Parathyroid adenoma (tissue), 2 donors: ENCODE results near the gene PIN1.

ENCODE experiments used
- H2AFZ ChIP-seq: fragments of 300-600 bp; sonication (generic); one replicate; pipeline ENCODE4 v1.7.0; 2017; ENCODE audit warnings: antibody characterized with exemption, mild to moderate bottlenecking
- H3K27ac ChIP-seq: fragments of 300-600 bp; sonication (generic); one replicate; pipeline ENCODE4 v1.7.0; 2017
- H3K27me3 ChIP-seq: fragments of 300-600 bp; sonication (generic); one replicate; pipeline ENCODE4 v1.7.0; 2017; ENCODE audit warnings: low read length; ENCODE audit not compliant: control insufficient read depth, insufficient read depth
- H3K36me3 ChIP-seq: fragments of 300-600 bp; sonication (generic); one replicate; pipeline ENCODE4 v1.7.0; 2017; ENCODE audit warnings: low read length; ENCODE audit not compliant: control insufficient read depth, insufficient read depth
- H3K4me1 ChIP-seq: fragments of 300-600 bp; sonication (generic); one replicate; pipeline ENCODE4 v1.7.0; 2017; ENCODE audit warnings: control low read depth
- H3K4me2 ChIP-seq: fragments of 300-600 bp; sonication (generic); one replicate; pipeline ENCODE4 v1.7.0; 2017; ENCODE audit warnings: low read length
- H3K4me3 ChIP-seq: fragments of 300-600 bp; sonication (generic); one replicate; pipeline ENCODE4 v1.7.0; 2017; ENCODE audit warnings: low read depth, low read length
- H3K79me2 ChIP-seq: fragments of 300-600 bp; sonication (generic); one replicate; pipeline ENCODE4 v1.7.0; 2017; ENCODE audit warnings: control low read depth
- H3K9ac ChIP-seq: fragments of 300-600 bp; sonication (generic); one replicate; pipeline ENCODE4 v1.7.0; 2017; ENCODE audit warnings: mild to moderate bottlenecking
- H3K9me3 ChIP-seq: fragments of 300-600 bp; sonication (generic); one replicate; pipeline ENCODE4 v1.7.0; 2017; ENCODE audit warnings: low read length; ENCODE audit not compliant: control insufficient read depth
- CTCF ChIP-seq: fragments of 300-600 bp; sonication (generic); IDR thresholded peaks from one replicate; pipeline ENCODE4 v1.7.0; 2017; ENCODE audit warnings: antibody characterized with exemption, mild to moderate bottlenecking
- donor health status: primary hyperparathyroidism.

Gene PIN1

GRCh38 chr19:9857076-9857721 is 22.1 kb downstream of the PIN1 start:
- Histone ChIP-seq H3K4me2 (no peak overlapping the region), H3K27ac (no peak overlapping the region), H3K9me3 (no peaks in the 10 kb centered on the region), H3K9ac (no peak overlapping the region), H3K4me3 (no peak overlapping the region), H3K4me1 (no peaks in the 10 kb centered on the region), H3K79me2 (no peaks in the 10 kb centered on the region), H3K36me3 (no peaks in the 10 kb centered on the region), H3K27me3 (no peaks in the 10 kb centered on the region), H2AFZ (no peak overlapping the region)
- no peak for TF ChIP-seq CTCF

GRCh38 chr19:9857920-9858746 is 23.0 kb downstream of the PIN1 start:
- Histone ChIP-seq H3K4me1 (no peaks in the 10 kb centered on the region), H3K4me2 (no peak overlapping the region), H3K27ac (no peak overlapping the region), H3K9ac (no peak overlapping the region), H3K79me2 (no peaks in the 10 kb centered on the region), H3K9me3 (no peaks in the 10 kb centered on the region), H2AFZ (no peak overlapping the region), H3K36me3 (no peaks in the 10 kb centered on the region), H3K27me3 (no peaks in the 10 kb centered on the region), H3K4me3 (no peak overlapping the region)
- TF ChIP-seq CTCF: no peak

GRCh38 chr19:9858766-9859165 is 23.6 kb downstream of the PIN1 start:
- TF ChIP-seq CTCF: no peak
- Histone ChIP-seq H2AFZ (no peak overlapping the region), H3K36me3 (no peaks in the 10 kb centered on the region), H3K27me3 (no peaks in the 10 kb centered on the region), H3K9me3 (no peaks in the 10 kb centered on the region), H3K27ac (no peak overlapping the region), H3K4me1 (no peaks in the 10 kb centered on the region), H3K4me2 (no peak overlapping the region), H3K79me2 (no peaks in the 10 kb centered on the region), H3K4me3 (no peak overlapping the region), H3K9ac (no peak overlapping the region)

GRCh38 chr19:9860407-9860806 is 25.3 kb downstream of the PIN1 start:
- no peak for TF ChIP-seq CTCF
- Histone ChIP-seq H3K27ac (no peak overlapping the region), H3K9me3 (no peaks in the 10 kb centered on the region), H3K4me1 (no peaks in the 10 kb centered on the region), H3K9ac (no peak overlapping the region), H2AFZ (no peak overlapping the region), H3K36me3 (no peaks in the 10 kb centered on the region), H3K27me3 (no peaks in the 10 kb centered on the region), H3K4me2 (no peak overlapping the region), H3K79me2 (no peaks in the 10 kb centered on the region), H3K4me3 (no peak overlapping the region)
